IgD-negative memory B cell (primary cell): Measurements from ENCODE around the gene SOX15. TPM values are rescaled to one million over a fixed set of nuclear protein-coding genes. Genes with fewer than 3 reads are reported as not detected.

Source experiments
- H3K27ac Mint-ChIP-seq, 3 donors: one replicate each; pipeline ENCODE4 v1.8.0; 2020 to 2022; ENCODE audit warnings: mild to moderate bottlenecking in 3 of 3, mixed read lengths in 3 of 3, moderate library complexity in 1 of 3
- H3K27me3 Mint-ChIP-seq: one replicate; pipeline ENCODE4 v1.8.0; 2021; ENCODE audit warnings: mixed read lengths
- H3K36me3 Mint-ChIP-seq: one replicate; pipeline ENCODE4 v1.8.0; 2020; ENCODE audit warnings: mild to moderate bottlenecking, mixed read lengths
- H3K4me1 Mint-ChIP-seq, 3 donors: one replicate each; pipeline ENCODE4 v1.8.0; 2020 to 2022; ENCODE audit warnings: mixed read lengths in 3 of 3, mild to moderate bottlenecking in 1 of 3
- H3K4me3 Mint-ChIP-seq, 4 donors: one replicate each; pipeline ENCODE4 v1.8.0; 2020 to 2022; ENCODE audit warnings: mild to moderate bottlenecking in 4 of 4, mixed read lengths in 4 of 4, moderate library complexity in 3 of 4
- H3K9me3 Mint-ChIP-seq, 3 donors: one replicate each; pipeline ENCODE4 v1.8.0; 2020 to 2021; ENCODE audit warnings: mixed read lengths in 3 of 3, mild to moderate bottlenecking in 1 of 3
- polyA plus RNA-seq: library from polyadenylated mRNA; unstranded; fragments of 300-500 nt; fragmentation: Illumina TruSeq; gene quantifications from one replicate; pipeline ENCODE4 v1.2.3, GENCODE V29; 2021

Gene SOX15
- polyA plus RNA-seq, 1 donor from 2014 or later = not detected

DNA sequence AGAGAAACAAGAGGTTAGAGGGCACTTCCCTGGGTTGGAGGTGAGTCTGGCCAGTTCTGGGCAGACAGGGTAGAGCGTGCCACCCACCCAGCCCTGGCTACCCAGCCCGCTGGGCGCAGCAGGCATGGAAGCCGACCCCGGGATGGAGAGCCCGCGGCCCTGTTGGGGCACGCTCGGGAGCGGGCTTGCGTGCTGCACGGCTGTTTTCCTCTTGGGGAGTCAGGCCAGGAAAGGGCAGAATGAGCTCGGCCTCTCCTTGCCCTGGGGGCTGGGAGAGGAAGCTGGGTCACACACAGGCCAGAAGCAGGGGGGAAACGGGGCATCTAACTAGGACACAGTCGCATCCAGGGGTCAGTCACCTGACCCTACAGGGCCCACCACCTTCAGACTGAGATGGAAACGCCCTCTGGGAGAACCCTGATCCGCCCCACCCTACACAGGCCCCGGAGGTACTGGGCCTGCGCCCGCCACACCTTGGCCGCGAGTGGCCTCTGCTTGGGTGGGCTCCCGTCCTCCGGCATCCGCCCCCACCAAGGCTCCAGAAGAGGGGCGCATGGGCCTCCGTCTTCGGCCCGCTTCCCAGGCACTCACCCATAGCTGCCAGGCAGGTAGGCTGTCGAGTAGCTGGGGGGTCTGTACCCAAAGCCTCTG lies 1.2 kb downstream of the SOX15 start:
- H3K36me3 Mint-ChIP-seq = peaks cover 3% of the 10 kb centered on the region
- H3K27ac Mint-ChIP-seq = peak overlapping the region in 1 of 3 donors; percentile 62
- H3K4me1 Mint-ChIP-seq = peaks cover 4 to 13% (median 6%) of the 10 kb centered on the region in 3 donors
- H3K9me3 Mint-ChIP-seq = no peaks in the 10 kb centered on the region
- H3K27me3 Mint-ChIP-seq = no peaks in the 10 kb centered on the region
- H3K4me3 Mint-ChIP-seq = peak overlapping the region in 1 of 4 donors; percentile 61

- peaks cover 3% of the 10 kb centered on the region for H3K36me3 Mint-ChIP-seq
- peaks cover 6 to 14% (median 8%) of the 10 kb centered on the region in 3 donors for H3K4me1 Mint-ChIP-seq
- H3K4me3 Mint-ChIP-seq = peak overlapping the region; percentile 6 to 61 (median 43)
- no peaks in the 10 kb centered on the region for H3K9me3 Mint-ChIP-seq
- H3K27me3 Mint-ChIP-seq = no peaks in the 10 kb centered on the region
- peak overlapping the region in 2 of 3 donors; percentile 19 to 56 for H3K27ac Mint-ChIP-seq
These were observed 2.3 kb downstream of the SOX15 start for GRCh38 chr17:7587420-7588151.

GRCh38 chr17:7586673-7587419 lies 3.0 kb downstream of the SOX15 start:
- Mint-ChIP-seq H3K36me3 (peaks cover 3% of the 10 kb centered on the region), H3K27ac (peak overlapping the region in 1 of 3 donors; percentile 56), H3K4me3 (peak overlapping the region in 2 of 4 donors; percentile 34 to 61), H3K27me3 (no peaks in the 10 kb centered on the region), H3K9me3 (no peaks in the 10 kb centered on the region), H3K4me1 (peaks cover 8 to 18% (median 13%) of the 10 kb centered on the region in 3 donors)

DNA sequence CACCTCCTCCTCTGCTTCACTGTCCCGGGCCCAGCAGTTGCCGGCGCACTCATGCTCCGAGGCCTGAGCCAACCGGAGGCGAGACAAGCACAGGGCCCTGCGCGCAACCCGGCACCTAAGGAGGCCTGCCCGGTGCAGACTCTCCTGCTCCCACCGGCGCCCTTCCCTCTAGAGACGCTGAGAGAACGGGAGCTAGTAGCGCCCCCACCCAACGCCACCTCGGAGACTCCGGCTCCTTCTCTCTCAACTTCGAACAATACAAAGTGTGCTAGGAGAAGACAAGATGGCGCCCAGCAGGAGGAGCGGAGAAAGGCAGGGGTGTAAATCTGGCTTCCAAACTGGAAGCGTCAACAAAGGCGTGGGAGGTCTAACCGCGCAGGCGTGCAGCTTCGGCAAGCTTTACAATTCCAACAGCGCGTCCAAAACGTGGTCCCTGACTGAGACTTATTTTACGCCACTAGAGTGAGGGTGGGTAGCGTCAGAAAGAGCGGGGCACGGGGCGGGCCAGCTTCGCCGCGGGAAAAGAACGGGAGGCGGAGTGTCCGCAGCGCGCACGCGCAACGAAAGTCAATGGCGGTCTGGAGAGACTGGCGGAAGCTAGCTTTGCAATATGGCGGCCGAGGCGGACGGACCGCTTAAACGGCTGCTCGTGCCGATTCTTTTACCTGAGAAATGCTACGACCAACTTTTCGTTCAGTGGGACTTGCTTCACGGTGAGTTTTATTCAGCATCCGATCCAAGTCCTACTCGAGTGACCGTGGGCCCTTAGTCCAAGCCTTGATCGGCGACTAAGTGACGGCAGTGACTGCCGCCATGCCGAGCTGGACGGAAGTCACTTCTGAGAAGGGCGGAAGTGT lies 6.4 kb downstream of the SOX15 start, which contains the start of gene MPDU1:
Gene MPDU1, plus strand, starts transcription at position 600 of the 857 bp plus-strand sequence. Its CDS starts 11 bp downstream, at position 611.
- Mint-ChIP-seq H3K4me1 (peaks cover 16 to 38% (median 34%) of the 10 kb centered on the region in 3 donors), H3K9me3 (no peaks in the 10 kb centered on the region), H3K27ac (peak within 1 kb of the TSS; percentile 97 to 100 (median 99)), H3K4me3 (peak within 1 kb of the TSS; percentile 97 to 100 (median 100)), H3K36me3 (peaks cover 3% of the 10 kb centered on the region), H3K27me3 (no peaks in the 10 kb centered on the region)

DNA sequence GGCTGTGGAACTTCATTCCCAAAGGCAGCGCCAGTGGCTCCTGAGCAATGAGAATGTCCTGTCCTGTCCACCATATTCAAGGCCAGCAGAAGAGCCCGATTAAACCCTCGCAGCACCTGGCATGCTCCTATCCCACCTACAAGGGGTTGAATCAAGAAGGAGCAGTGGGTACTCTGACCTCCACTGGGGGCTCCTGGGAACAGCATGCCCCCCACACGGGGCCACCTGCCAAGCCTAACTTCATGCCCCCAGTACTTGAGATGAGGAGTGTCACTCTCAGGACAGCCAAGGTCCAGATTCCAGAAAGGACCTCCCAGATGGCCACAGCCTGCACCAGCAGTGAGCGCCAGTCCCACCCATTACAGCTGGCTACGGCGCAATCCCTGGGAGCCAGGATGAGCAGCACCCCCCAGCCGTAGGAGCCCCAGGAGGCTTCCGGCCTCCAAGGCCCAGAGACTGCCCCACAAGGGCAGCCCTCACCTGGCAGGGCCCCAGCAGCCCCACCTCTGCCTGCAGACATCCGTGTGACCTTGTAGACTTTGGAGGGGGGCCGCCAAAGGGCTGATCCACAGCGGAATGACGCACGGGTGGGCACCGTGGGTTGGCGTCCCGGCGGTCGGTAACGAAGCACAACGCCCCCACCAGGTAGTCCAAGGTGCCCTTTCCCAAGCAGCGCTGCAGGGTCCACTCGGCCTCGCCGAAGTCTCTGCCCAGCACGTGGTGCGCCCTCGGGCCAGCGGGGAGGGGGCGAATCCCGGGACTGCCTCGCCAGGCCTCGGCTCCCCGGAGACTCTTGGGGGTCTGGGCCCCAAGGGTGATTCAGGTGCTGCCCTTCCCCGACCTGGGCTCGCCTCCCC lies 7.3 kb downstream of the SOX15 start:
- Mint-ChIP-seq H3K4me3 (peak overlapping the region; percentile 89 to 100 (median 98)), H3K36me3 (peaks cover 5% of the 10 kb centered on the region)

GRCh38 chr17:7580604-7581575 lies 9.0 kb downstream of the SOX15 start:
- Mint-ChIP-seq H3K27me3 (no peaks in the 10 kb centered on the region), H3K27ac (peak overlapping the region; percentile 46 to 96 (median 70)), H3K4me1 (peaks cover 27 to 51% (median 44%) of the 10 kb centered on the region in 3 donors), H3K9me3 (no peaks in the 10 kb centered on the region), H3K36me3 (peaks cover 5% of the 10 kb centered on the region), H3K4me3 (peak overlapping the region in 3 of 4 donors; percentile 12 to 93 (median 90))

More for the DNA sequence above, 7.3 kb downstream of the SOX15 start:
- Mint-ChIP-seq H3K27me3 (no peaks in the 10 kb centered on the region), H3K27ac (peak overlapping the region; percentile 92 to 99 (median 93)), H3K9me3 (no peaks in the 10 kb centered on the region), H3K4me1 (peaks cover 21 to 44% (median 38%) of the 10 kb centered on the region in 3 donors)

- Mint-ChIP-seq H3K9me3 (no peaks in the 10 kb centered on the region), H3K4me1 (peaks cover 27 to 48% (median 47%) of the 10 kb centered on the region in 3 donors), H3K36me3 (peaks cover 5% of the 10 kb centered on the region)
These were observed 9.9 kb downstream of the SOX15 start for GRCh38 chr17:7579834-7580603.

DNA sequence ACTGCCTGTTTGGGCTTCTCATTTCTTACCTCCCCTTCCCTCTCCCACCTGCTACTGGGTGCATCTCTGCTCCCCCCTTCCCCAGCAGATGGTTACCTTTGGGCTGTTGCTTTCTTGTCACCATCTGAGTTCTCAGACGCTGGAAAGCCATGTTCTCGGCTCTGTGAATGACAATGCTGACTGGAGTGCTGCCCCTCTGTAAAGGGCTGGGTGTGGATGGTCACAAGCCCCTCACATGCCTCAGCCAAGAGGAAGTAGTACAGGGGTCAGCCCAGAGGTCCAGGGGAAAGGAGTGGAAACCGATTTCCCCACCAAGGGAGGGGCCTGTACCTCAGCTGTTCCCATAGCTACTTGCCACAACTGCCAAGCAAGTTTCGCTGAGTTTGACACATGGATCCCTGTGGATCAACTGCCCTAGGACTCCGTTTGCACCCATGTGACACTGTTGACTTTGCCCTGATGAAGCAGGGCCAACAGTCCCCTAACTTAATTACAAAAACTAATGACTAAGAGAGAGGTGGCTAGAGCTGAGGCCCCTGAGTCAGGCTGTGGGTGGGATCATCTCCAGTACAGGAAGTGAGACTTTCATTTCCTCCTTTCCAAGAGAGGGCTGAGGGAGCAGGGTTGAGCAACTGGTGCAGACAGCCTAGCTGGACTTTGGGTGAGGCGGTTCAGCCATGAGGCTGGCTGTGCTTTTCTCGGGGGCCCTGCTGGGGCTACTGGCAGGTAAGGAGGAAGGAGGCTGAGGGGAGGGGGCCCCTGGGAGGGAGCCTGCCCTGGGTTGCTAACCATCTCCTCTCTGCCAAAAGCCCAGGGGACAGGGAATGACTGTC lies 10.7 kb downstream of the SOX15 start, which contains the start of gene CD68:
Gene CD68, plus strand, starts transcription at position 638 of the 833 bp plus-strand sequence. Its CDS starts 40 bp downstream, at position 678.
- peak within 1 kb of the TSS; percentile 73 to 93 (median 90) for H3K4me3 Mint-ChIP-seq
- H3K4me1 Mint-ChIP-seq = peaks cover 33 to 51% (median 48%) of the 10 kb centered on the region in 3 donors
- no peaks in the 10 kb centered on the region for H3K9me3 Mint-ChIP-seq
- no peaks in the 10 kb centered on the region for H3K27me3 Mint-ChIP-seq
- H3K36me3 Mint-ChIP-seq = peaks cover 3% of the 10 kb centered on the region
- H3K27ac Mint-ChIP-seq = peak within 1 kb of the TSS; percentile 91 to 98 (median 96)

More at GRCh38 chr17:7579834-7580603, 9.9 kb downstream of the SOX15 start:
- peak overlapping the region; percentile 73 to 93 (median 90) for H3K4me3 Mint-ChIP-seq
- H3K27me3 Mint-ChIP-seq = no peaks in the 10 kb centered on the region
- peak overlapping the region; percentile 91 to 98 (median 96) for H3K27ac Mint-ChIP-seq

DNA sequence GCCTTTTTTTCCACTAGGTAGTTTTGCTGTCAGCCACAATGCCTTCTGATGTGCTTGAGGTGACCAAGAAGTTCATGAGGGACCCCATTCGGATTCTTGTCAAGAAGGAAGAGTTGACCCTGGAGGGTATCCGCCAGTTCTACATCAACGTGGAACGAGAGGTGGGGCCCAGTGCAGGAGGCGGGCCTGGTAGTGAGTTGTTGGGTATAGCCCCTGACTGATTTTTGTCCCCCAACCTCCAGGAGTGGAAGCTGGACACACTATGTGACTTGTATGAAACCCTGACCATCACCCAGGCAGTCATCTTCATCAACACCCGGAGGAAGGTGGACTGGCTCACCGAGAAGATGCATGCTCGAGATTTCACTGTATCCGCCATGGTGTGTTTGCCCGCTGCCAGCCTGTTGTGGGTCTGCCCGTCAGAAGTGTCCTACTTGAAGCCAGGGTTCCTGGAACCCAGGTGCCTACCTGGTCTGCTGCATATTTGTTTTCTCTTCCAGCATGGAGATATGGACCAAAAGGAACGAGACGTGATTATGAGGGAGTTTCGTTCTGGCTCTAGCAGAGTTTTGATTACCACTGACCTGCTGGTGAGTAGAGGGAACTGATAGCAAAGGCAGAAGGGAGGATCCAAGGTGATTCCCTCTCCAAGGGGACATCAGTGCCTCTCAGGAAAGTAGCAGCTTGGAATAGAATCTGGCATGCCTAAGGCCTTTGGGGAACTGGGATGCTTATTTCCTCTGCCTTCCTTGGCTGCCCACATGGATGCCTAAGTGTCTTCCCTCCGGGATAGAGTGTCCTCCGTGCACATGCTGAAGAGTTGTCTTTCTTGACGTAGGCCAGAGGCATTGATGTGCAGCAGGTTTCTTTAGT lies 12.3 kb downstream of the SOX15 start:
- Mint-ChIP-seq H3K4me3 (peak overlapping the region in 3 of 4 donors; percentile 48 to 93 (median 51)), H3K27ac (peak overlapping the region; percentile 67 to 96 (median 84)), H3K4me1 (peaks cover 27 to 54% (median 49%) of the 10 kb centered on the region in 3 donors), H3K36me3 (peaks cover 7% of the 10 kb centered on the region), H3K9me3 (no peaks in the 10 kb centered on the region), H3K27me3 (no peaks in the 10 kb centered on the region)

DNA sequence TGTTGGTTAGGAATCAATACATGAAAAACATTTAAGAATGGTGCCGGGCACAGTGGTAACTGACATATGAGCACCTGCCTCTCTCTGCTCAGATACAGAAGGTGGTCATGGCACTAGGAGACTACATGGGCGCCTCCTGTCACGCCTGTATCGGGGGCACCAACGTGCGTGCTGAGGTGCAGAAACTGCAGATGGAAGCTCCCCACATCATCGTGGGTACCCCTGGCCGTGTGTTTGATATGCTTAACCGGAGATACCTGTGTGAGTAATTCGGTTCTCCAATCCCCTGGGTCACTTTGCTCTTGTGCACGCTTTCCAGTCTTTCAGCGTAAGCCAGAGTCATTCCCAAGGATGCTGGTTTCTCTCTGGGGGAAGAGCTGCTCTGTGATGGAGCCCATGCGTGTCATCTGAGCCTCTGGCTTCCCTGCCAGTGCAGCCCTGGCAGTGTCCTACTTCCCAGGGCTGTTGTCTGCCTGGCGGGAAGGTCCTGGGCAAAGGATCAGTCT lies 13.4 kb downstream of the SOX15 start:
- H3K36me3 Mint-ChIP-seq = peaks cover 7% of the 10 kb centered on the region
- no peaks in the 10 kb centered on the region for H3K9me3 Mint-ChIP-seq

More for the DNA sequence above, 13.4 kb downstream of the SOX15 start:
- H3K4me1 Mint-ChIP-seq = peaks cover 34 to 52% (median 50%) of the 10 kb centered on the region in 3 donors
- H3K4me3 Mint-ChIP-seq = peak overlapping the region in 3 of 4 donors; percentile 32 to 93 (median 52)
- H3K27me3 Mint-ChIP-seq = no peaks in the 10 kb centered on the region
- peak overlapping the region; percentile 78 to 96 (median 87) for H3K27ac Mint-ChIP-seq
